CD4-positive, CD25-positive, alpha-beta regulatory T cell (primary cell): Measurements from ENCODE around the gene GK2. TPM values are rescaled to one million over a fixed set of nuclear protein-coding genes. Genes with fewer than 3 reads are reported as not detected.

ENCODE experiments used
- ATAC-seq, 2 donors: fragments of 150-1000 bp; cut with Tn5 transposase; one replicate each; pipeline ENCODE4 v1.10.0; 2021; ENCODE audit warnings: low read depth in 2 of 2, moderate number of reproducible peaks in 2 of 2, moderate library complexity in 1 of 2
- DNase-seq, 3 donors: peaks; one replicate each; pipeline versions ENCODE4 v3.0.0 to v3.0.0-alpha.2; 2012 to 2022; ENCODE audit warnings: mixed read lengths in 1 of 3
- H3K27ac ChIP-seq: one replicate; pipeline ENCODE4 v1.7.0; 2013; ENCODE audit warnings: mild to moderate bottlenecking, low read length; ENCODE audit not compliant: insufficient read depth, poor library complexity, severe bottlenecking
- H3K27me3 ChIP-seq: one replicate; pipeline ENCODE4 v1.7.0; 2013; ENCODE audit warnings: low read length; ENCODE audit not compliant: control insufficient read depth, insufficient read depth
- H3K36me3 ChIP-seq: one replicate; pipeline ENCODE4 v1.7.0; 2013; ENCODE audit warnings: mild to moderate bottlenecking, low read length, moderate library complexity; ENCODE audit not compliant: control insufficient read depth, insufficient read depth
- H3K4me1 ChIP-seq: 2 replicates; pipeline ENCODE4 v1.7.0; 2013; ENCODE audit warnings: mild to moderate bottlenecking, low read length; ENCODE audit not compliant: insufficient read depth, control insufficient read depth, poor library complexity, severe bottlenecking
- H3K4me3 ChIP-seq: one replicate; pipeline ENCODE4 v1.7.0; 2013; ENCODE audit warnings: low read depth, mild to moderate bottlenecking, low read length, moderate library complexity
- H3K9me3 ChIP-seq, 2 experiments: 1 replicate in 1 of 2; 2 replicates in 1 of 2; pipeline ENCODE4 v1.7.0; 2013; ENCODE audit warnings: low read length in 2 of 2, mild to moderate bottlenecking in 1 of 2, moderate library complexity in 1 of 2; ENCODE audit not compliant: control insufficient read depth in 2 of 2
- H3K27ac Mint-ChIP-seq, 3 donors: one replicate each; pipeline ENCODE4 v1.8.0; 2020 to 2022; ENCODE audit warnings: mild to moderate bottlenecking in 3 of 3, mixed read lengths in 3 of 3, moderate library complexity in 2 of 3
- H3K27me3 Mint-ChIP-seq: one replicate; pipeline ENCODE4 v1.8.0; 2022; ENCODE audit warnings: mild to moderate bottlenecking, mixed read lengths
- H3K36me3 Mint-ChIP-seq: one replicate; pipeline ENCODE4 v1.8.0; 2020; ENCODE audit warnings: mixed read lengths
- H3K4me1 Mint-ChIP-seq, 4 donors: one replicate each; pipeline ENCODE4 v1.8.0; 2020 to 2022; ENCODE audit warnings: mixed read lengths in 4 of 4, mild to moderate bottlenecking in 1 of 4
- H3K4me3 Mint-ChIP-seq, 4 donors: one replicate each; pipeline ENCODE4 v1.8.0; 2020 to 2022; ENCODE audit warnings: mild to moderate bottlenecking in 4 of 4, mixed read lengths in 4 of 4, moderate library complexity in 3 of 4
- H3K9me3 Mint-ChIP-seq, 7 donors: one replicate each; pipeline ENCODE4 v1.8.0; 2020 to 2022; ENCODE audit warnings: mixed read lengths in 7 of 7, mild to moderate bottlenecking in 3 of 7, moderate library complexity in 2 of 7
- polyA plus RNA-seq, 4 donors: library from polyadenylated mRNA; unstranded; fragments of 300-500 nt; fragmentation: Illumina TruSeq; gene quantifications; one replicate each; pipeline ENCODE4 v1.2.3, GENCODE V29; 2021
- total RNA-seq: library from RNA; stranded (reverse); gene quantifications from one replicate; pipeline ENCODE4 v1.2.3, GENCODE V29; 2022

Gene GK2
- total and polyA plus RNA-seq, 5 donors from 2014 or later = not detected

GRCh38 chr4:79385641-79386040, 22.4 kb downstream of the GK2 start:
- Histone ChIP-seq H3K4me1 (no peaks in the 10 kb centered on the region), H3K4me3 (no peak overlapping the region), H3K27ac (no peak overlapping the region), H3K36me3 (no peaks in the 10 kb centered on the region), H3K27me3 (no peaks in the 10 kb centered on the region), H3K9me3 (no peaks in the 10 kb centered on the region)
- Mint-ChIP-seq H3K9me3 (no peaks in the 10 kb centered on the region), H3K27ac (no peak overlapping the region), H3K4me3 (no peak overlapping the region), H3K4me1 (no peaks in the 10 kb centered on the region), H3K36me3 (no peaks in the 10 kb centered on the region), H3K27me3 (no peaks in the 10 kb centered on the region)
- DNase-seq (no peak), ATAC-seq (no peak)

GRCh38 chr4:79381161-79381560, 26.9 kb downstream of the GK2 start:
- DNase-seq = no peak
- Histone ChIP-seq H3K4me1 (no peaks in the 10 kb centered on the region), H3K4me3 (no peak overlapping the region), H3K27me3 (no peaks in the 10 kb centered on the region), H3K27ac (no peak overlapping the region), H3K9me3 (no peaks in the 10 kb centered on the region), H3K36me3 (no peaks in the 10 kb centered on the region)
- ATAC-seq = no peak
- Mint-ChIP-seq H3K27ac (no peak overlapping the region), H3K9me3 (peaks cover 0 to 3% (median 0%) of the 10 kb centered on the region in 7 donors), H3K4me3 (no peak overlapping the region), H3K27me3 (no peaks in the 10 kb centered on the region), H3K36me3 (no peaks in the 10 kb centered on the region), H3K4me1 (no peaks in the 10 kb centered on the region)

GRCh38 chr4:79370026-79370425, 38.0 kb downstream of the GK2 start:
- Histone ChIP-seq H3K36me3 (no peaks in the 10 kb centered on the region), H3K4me1 (no peaks in the 10 kb centered on the region), H3K27ac (no peak overlapping the region), H3K27me3 (no peaks in the 10 kb centered on the region), H3K4me3 (no peak overlapping the region), H3K9me3 (no peaks in the 10 kb centered on the region)
- no peak overlapping the region for H3K27ac Mint-ChIP-seq
- no peak for DNase-seq
- no peak overlapping the region for H3K4me3 Mint-ChIP-seq
- H3K4me1 Mint-ChIP-seq = no peaks in the 10 kb centered on the region
- H3K9me3 Mint-ChIP-seq = peaks cover 0 to 3% (median 0%) of the 10 kb centered on the region in 7 donors
- H3K27me3 Mint-ChIP-seq = peaks cover 5% of the 10 kb centered on the region
- H3K36me3 Mint-ChIP-seq = no peaks in the 10 kb centered on the region
- no peak for ATAC-seq

GRCh38 chr4:79367096-79367495, 40.9 kb downstream of the GK2 start:
- H3K36me3 ChIP-seq = no peaks in the 10 kb centered on the region
- H3K9me3 ChIP-seq = no peaks in the 10 kb centered on the region
- no peaks in the 10 kb centered on the region for H3K27me3 ChIP-seq
- Mint-ChIP-seq H3K27ac (no peak overlapping the region), H3K9me3 (peaks cover 0 to 2% (median 0%) of the 10 kb centered on the region in 7 donors), H3K36me3 (no peaks in the 10 kb centered on the region), H3K27me3 (peaks cover 5% of the 10 kb centered on the region), H3K4me1 (no peaks in the 10 kb centered on the region), H3K4me3 (no peak overlapping the region)
- no peaks in the 10 kb centered on the region for H3K4me1 ChIP-seq
- no peak overlapping the region for H3K27ac ChIP-seq
- ATAC-seq = no peak
- H3K4me3 ChIP-seq = no peak overlapping the region
- no peak for DNase-seq

- no peaks in the 10 kb centered on the region for H3K27me3 ChIP-seq
- Mint-ChIP-seq H3K27ac (no peak overlapping the region), H3K36me3 (no peaks in the 10 kb centered on the region), H3K4me3 (no peak overlapping the region), H3K4me1 (no peaks in the 10 kb centered on the region), H3K9me3 (peaks cover 0 to 2% (median 0%) of the 10 kb centered on the region in 7 donors), H3K27me3 (peaks cover 5% of the 10 kb centered on the region)
- no peaks in the 10 kb centered on the region for H3K4me1 ChIP-seq
- ATAC-seq (no peak), DNase-seq (no peak)
- H3K4me3 ChIP-seq = no peak overlapping the region
- H3K9me3 ChIP-seq = no peaks in the 10 kb centered on the region
- H3K27ac ChIP-seq = no peak overlapping the region
- no peaks in the 10 kb centered on the region for H3K36me3 ChIP-seq
These were observed 41.6 kb downstream of the GK2 start for GRCh38 chr4:79366422-79366821.

- H3K4me3 ChIP-seq = no peak overlapping the region
- Mint-ChIP-seq H3K4me1 (no peaks in the 10 kb centered on the region), H3K36me3 (no peaks in the 10 kb centered on the region), H3K4me3 (no peak overlapping the region), H3K27me3 (no peaks in the 10 kb centered on the region), H3K27ac (no peak overlapping the region), H3K9me3 (no peaks in the 10 kb centered on the region)
- ATAC-seq (no peak), DNase-seq (no peak)
- no peaks in the 10 kb centered on the region for H3K9me3 ChIP-seq
- H3K4me1 ChIP-seq = no peaks in the 10 kb centered on the region
- no peak overlapping the region for H3K27ac ChIP-seq
- H3K27me3 ChIP-seq = no peaks in the 10 kb centered on the region
- no peaks in the 10 kb centered on the region for H3K36me3 ChIP-seq
These were observed 44.0 kb downstream of the GK2 start for GRCh38 chr4:79364061-79364460.

GRCh38 chr4:79362626-79363025, 45.4 kb downstream of the GK2 start:
- H3K4me3 Mint-ChIP-seq = no peak overlapping the region

GRCh38 chr4:79360006-79360405, 48.0 kb downstream of the GK2 start:
- no peaks in the 10 kb centered on the region for H3K9me3 ChIP-seq
- H3K4me3 Mint-ChIP-seq = no peak overlapping the region
- ATAC-seq (no peak), DNase-seq (no peak)
- H3K27ac Mint-ChIP-seq = no peak overlapping the region
- no peaks in the 10 kb centered on the region for H3K9me3 Mint-ChIP-seq
- H3K4me1 ChIP-seq = no peaks in the 10 kb centered on the region
- H3K27me3 ChIP-seq = no peaks in the 10 kb centered on the region
- H3K36me3 ChIP-seq = no peaks in the 10 kb centered on the region
- H3K27me3 Mint-ChIP-seq = no peaks in the 10 kb centered on the region
- no peak overlapping the region for H3K27ac ChIP-seq
- no peak overlapping the region for H3K4me3 ChIP-seq
- no peaks in the 10 kb centered on the region for H3K36me3 Mint-ChIP-seq
- no peaks in the 10 kb centered on the region for H3K4me1 Mint-ChIP-seq

More at GRCh38 chr4:79362626-79363025, 45.4 kb downstream of the GK2 start:
- Histone ChIP-seq H3K9me3 (no peaks in the 10 kb centered on the region), H3K27ac (no peak overlapping the region), H3K36me3 (no peaks in the 10 kb centered on the region), H3K4me1 (no peaks in the 10 kb centered on the region), H3K4me3 (no peak overlapping the region), H3K27me3 (no peaks in the 10 kb centered on the region)
- ATAC-seq = no peak
- Mint-ChIP-seq H3K27ac (no peak overlapping the region), H3K36me3 (no peaks in the 10 kb centered on the region), H3K9me3 (no peaks in the 10 kb centered on the region), H3K4me1 (no peaks in the 10 kb centered on the region), H3K27me3 (no peaks in the 10 kb centered on the region)
- DNase-seq = no peak
